HEK293 (cell line): ENCODE measurements around the gene PIN1.
"Not testable (repeated sequence)": the region's sequence is repeated elsewhere in the genome, so short reads cannot be mapped to it uniquely, and the experiment has no call there.

Experiments used
- EGR2 ChIP-seq: fragments of 450-650 bp; formaldehyde crosslinking; IDR thresholded peaks from 2 replicates; pipeline ENCODE4 v1.5.1; 2016; ENCODE audit warnings: low read depth, missing biosample characterization, missing genetic modification characterization
- KLF10 ChIP-seq: fragments of 450-650 bp; IDR thresholded peaks from 2 replicates; pipeline ENCODE4 v1.5.1; 2018; ENCODE audit warnings: missing biosample characterization, mild to moderate bottlenecking, missing genetic modification characterization
- MZF1 ChIP-seq: fragments of 450-650 bp; formaldehyde crosslinking; IDR thresholded peaks from 2 replicates; pipeline ENCODE4 v1.5.1; 2017; ENCODE audit warnings: missing biosample characterization, missing genetic modification characterization, borderline replicate concordance
- RBAK ChIP-seq: fragments of 450-650 bp; formaldehyde crosslinking; IDR thresholded peaks from 2 replicates; pipeline ENCODE4 v1.5.1; 2016; ENCODE audit warnings: missing biosample characterization, missing genetic modification characterization
- SP2 ChIP-seq: fragments of 450-650 bp; formaldehyde crosslinking; IDR thresholded peaks from 2 replicates; pipeline ENCODE4 v1.5.1; 2016; ENCODE audit warnings: missing biosample characterization, missing genetic modification characterization
- YY2 ChIP-seq: fragments of 450-650 bp; formaldehyde crosslinking; IDR thresholded peaks from 2 replicates; pipeline ENCODE4 v1.5.1; 2016; ENCODE audit warnings: missing biosample characterization, missing genetic modification characterization
- ZBTB17 ChIP-seq: fragments of 450-650 bp; formaldehyde crosslinking; IDR thresholded peaks from 2 replicates; pipeline ENCODE4 v1.5.1; 2016; ENCODE audit warnings: missing biosample characterization, missing genetic modification characterization
- ZBTB7A ChIP-seq: fragments of 450-650 bp; formaldehyde crosslinking; IDR thresholded peaks from 2 replicates; pipeline ENCODE4 v1.5.1; 2016; ENCODE audit warnings: low read depth, missing biosample characterization, missing genetic modification characterization
- ZNF132 ChIP-seq: fragments of 450-650 bp; formaldehyde crosslinking; IDR thresholded peaks from 2 replicates; pipeline ENCODE4 v1.5.1; 2017; ENCODE audit warnings: missing biosample characterization, missing genetic modification characterization, borderline replicate concordance
- ZNF23 ChIP-seq: fragments of 450-650 bp; formaldehyde crosslinking; IDR thresholded peaks from 2 replicates; pipeline ENCODE4 v1.5.1; 2016; ENCODE audit warnings: missing biosample characterization, missing genetic modification characterization, borderline replicate concordance
- ZNF274 ChIP-seq, 2 experiments: fragments of 200-500 bp in 1 of 2; fragments of 450-650 bp in 1 of 2; sonication (Bioruptor generic) in 1 of 2; formaldehyde crosslinking in 1 of 2; IDR thresholded peaks; 2 replicates each; pipeline versions ENCODE4 v1.5.1 to v1.6.1; 2014 to 2016; ENCODE audit warnings: borderline replicate concordance in 1 of 2, inconsistent platforms in 1 of 2, low read length in 1 of 2, missing biosample characterization in 1 of 2, missing genetic modification characterization in 1 of 2
- TF ChIP-seq, protein P1 (sequence below): fragments of 450-650 bp; formaldehyde crosslinking; IDR thresholded peaks from 2 replicates; pipeline ENCODE4 v1.5.1; 2016; ENCODE audit warnings: missing biosample characterization, missing genetic modification characterization
- TF ChIP-seq, protein P2 (sequence below): fragments of 450-650 bp; formaldehyde crosslinking; IDR thresholded peaks from 2 replicates; pipeline ENCODE4 v1.5.1; 2016; ENCODE audit warnings: missing biosample characterization, missing genetic modification characterization

DNA sequence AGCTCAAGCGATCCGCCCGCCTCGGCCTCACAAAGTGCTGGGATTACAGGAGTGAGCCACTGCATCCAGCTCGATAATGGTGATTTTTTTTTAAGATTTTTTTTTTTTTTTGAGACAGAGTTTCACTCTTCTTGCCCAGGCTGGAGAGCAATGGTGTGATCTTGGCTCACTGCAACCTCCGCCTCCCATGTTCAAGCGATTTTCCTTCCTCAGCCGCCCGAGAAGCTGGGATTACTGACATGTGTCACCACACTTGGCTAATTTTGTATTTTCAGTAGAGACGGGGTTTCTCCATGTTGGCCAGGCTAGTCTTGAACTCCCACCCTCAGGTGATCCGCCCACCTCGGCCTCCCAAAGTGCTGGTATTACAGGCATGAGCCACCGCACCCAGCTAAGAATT lies 46.5 kb upstream of the PIN1 start:
- TF ChIP-seq ZNF23; KLF10 (tag by site-specific recombination); EGR2 (tag by site-specific recombination); MZF1; YY2 (tag by site-specific recombination); SP2 (tag by site-specific recombination); ZNF132 (tag by site-specific recombination); ZBTB7A (tag by site-specific recombination); ZNF274 (IDR thresholded peaks at IDR 0.05; ENCODE audit: low read length); ZNF274 (tag by site-specific recombination; IDR thresholded peaks at IDR 0.05; ENCODE audit: borderline replicate concordance); ZBTB17 (tag by site-specific recombination); RBAK (tag by site-specific recombination): not testable (repeated sequence)
- TF ChIP-seq, protein P1, sequence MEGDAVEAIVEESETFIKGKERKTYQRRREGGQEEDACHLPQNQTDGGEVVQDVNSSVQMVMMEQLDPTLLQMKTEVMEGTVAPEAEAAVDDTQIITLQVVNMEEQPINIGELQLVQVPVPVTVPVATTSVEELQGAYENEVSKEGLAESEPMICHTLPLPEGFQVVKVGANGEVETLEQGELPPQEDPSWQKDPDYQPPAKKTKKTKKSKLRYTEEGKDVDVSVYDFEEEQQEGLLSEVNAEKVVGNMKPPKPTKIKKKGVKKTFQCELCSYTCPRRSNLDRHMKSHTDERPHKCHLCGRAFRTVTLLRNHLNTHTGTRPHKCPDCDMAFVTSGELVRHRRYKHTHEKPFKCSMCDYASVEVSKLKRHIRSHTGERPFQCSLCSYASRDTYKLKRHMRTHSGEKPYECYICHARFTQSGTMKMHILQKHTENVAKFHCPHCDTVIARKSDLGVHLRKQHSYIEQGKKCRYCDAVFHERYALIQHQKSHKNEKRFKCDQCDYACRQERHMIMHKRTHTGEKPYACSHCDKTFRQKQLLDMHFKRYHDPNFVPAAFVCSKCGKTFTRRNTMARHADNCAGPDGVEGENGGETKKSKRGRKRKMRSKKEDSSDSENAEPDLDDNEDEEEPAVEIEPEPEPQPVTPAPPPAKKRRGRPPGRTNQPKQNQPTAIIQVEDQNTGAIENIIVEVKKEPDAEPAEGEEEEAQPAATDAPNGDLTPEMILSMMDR (tag by site-specific recombination), result not testable (repeated sequence)
- TF ChIP-seq, protein P2, sequence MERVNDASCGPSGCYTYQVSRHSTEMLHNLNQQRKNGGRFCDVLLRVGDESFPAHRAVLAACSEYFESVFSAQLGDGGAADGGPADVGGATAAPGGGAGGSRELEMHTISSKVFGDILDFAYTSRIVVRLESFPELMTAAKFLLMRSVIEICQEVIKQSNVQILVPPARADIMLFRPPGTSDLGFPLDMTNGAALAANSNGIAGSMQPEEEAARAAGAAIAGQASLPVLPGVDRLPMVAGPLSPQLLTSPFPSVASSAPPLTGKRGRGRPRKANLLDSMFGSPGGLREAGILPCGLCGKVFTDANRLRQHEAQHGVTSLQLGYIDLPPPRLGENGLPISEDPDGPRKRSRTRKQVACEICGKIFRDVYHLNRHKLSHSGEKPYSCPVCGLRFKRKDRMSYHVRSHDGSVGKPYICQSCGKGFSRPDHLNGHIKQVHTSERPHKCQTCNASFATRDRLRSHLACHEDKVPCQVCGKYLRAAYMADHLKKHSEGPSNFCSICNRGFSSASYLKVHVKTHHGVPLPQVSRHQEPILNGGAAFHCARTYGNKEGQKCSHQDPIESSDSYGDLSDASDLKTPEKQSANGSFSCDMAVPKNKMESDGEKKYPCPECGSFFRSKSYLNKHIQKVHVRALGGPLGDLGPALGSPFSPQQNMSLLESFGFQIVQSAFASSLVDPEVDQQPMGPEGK (tag by site-specific recombination), result not testable (repeated sequence)
